HPDE6-E6E7 (cell line): ENCODE data around the gene HDAC9.
A peak's percentile ranks its signal among the peaks of the same experiment; 100 is the strongest.
"Not testable (repeated sequence)": the region's sequence is repeated elsewhere in the genome, so short reads cannot be mapped to it uniquely, and the experiment has no call there.

Source experiments
- DNase-seq: peaks from one replicate; pipeline ENCODE4 v3.0.0; 2011; ENCODE audit warnings: missing footprints; ENCODE audit errors: extremely low spot score

The HDAC9 gene

GRCh38 chr7:18721429-18721828, 225.9 kb downstream of the HDAC9 start:
- DNase-seq, result no peak

GRCh38 chr7:18724318-18724717, 228.8 kb downstream of the HDAC9 start:
- no peak for DNase-seq

- DNase-seq, result no peak
Observed at GRCh38 chr7:18727115-18727870, 231.7 kb downstream of the HDAC9 start.

GRCh38 chr7:18736012-18736411, 240.5 kb downstream of the HDAC9 start:
- not testable (repeated sequence) for DNase-seq

- no peak for DNase-seq
Observed at GRCh38 chr7:18740579-18740988, 245.0 kb downstream of the HDAC9 start.

- DNase-seq, result no peak
Observed at GRCh38 chr7:18753972-18754610, 258.5 kb downstream of the HDAC9 start.

GRCh38 chr7:18754766-18755165, 259.2 kb downstream of the HDAC9 start:
- no peak for DNase-seq

- DNase-seq, result no peak
Observed at GRCh38 chr7:18755793-18756192, 260.2 kb downstream of the HDAC9 start.

GRCh38 chr7:18756378-18757050, 261.0 kb downstream of the HDAC9 start:
- DNase-seq, result no peak

GRCh38 chr7:18760046-18760445, 264.5 kb downstream of the HDAC9 start:
- no peak for DNase-seq

- no peak for DNase-seq
Observed at GRCh38 chr7:18760631-18761445, 265.3 kb downstream of the HDAC9 start.

GRCh38 chr7:18762189-18762588, 266.6 kb downstream of the HDAC9 start:
- no peak for DNase-seq

- DNase-seq, result no peak
Observed at GRCh38 chr7:18768256-18768655, 272.7 kb downstream of the HDAC9 start.

- peak; percentile 15 for DNase-seq
Observed at GRCh38 chr7:18770154-18770811, 274.7 kb downstream of the HDAC9 start.

- no peak for DNase-seq
Observed at GRCh38 chr7:18770822-18771221, 275.3 kb downstream of the HDAC9 start.

- DNase-seq, result no peak
Observed at GRCh38 chr7:18771834-18772566, 276.5 kb downstream of the HDAC9 start.

- DNase-seq, result no peak
Observed at GRCh38 chr7:18772567-18772965, 277.0 kb downstream of the HDAC9 start.

GRCh38 chr7:18777314-18777713, 281.8 kb downstream of the HDAC9 start:
- no peak for DNase-seq

GRCh38 chr7:18778594-18778993, 283.0 kb downstream of the HDAC9 start:
- DNase-seq, result no peak

- no peak for DNase-seq
Observed at GRCh38 chr7:18780266-18780665, 284.7 kb downstream of the HDAC9 start.

- no peak for DNase-seq
Observed at GRCh38 chr7:18780938-18781337, 285.4 kb downstream of the HDAC9 start.
